GM12878 (cell line): ENCODE data around the gene NOS3. TPM values are rescaled to one million over a fixed set of nuclear protein-coding genes. Genes with fewer than 3 reads are reported as not detected.
"Not testable (repeated sequence)": the region's sequence is repeated elsewhere in the genome, so short reads cannot be mapped to it uniquely, and the experiment has no call there.

ENCODE experiments used
- ATAC-seq: fragments of 200-7000 bp; cut with Tn5 transposase; 3 replicates; pipeline ENCODE4 v1.9.1; 2020; ENCODE audit warnings: mild to moderate bottlenecking, moderate library complexity
- BruUV-seq: library from RNA; stranded (reverse); fragments of 400-500 nt; replicated peaks from 2 replicates; lab custom pipeline; 2021; lab: Mats Ljungman, UMichigan
- CTCF ChIA-PET: fragments of 300-600 bp; sonication (Branson Sonifier 250); formaldehyde crosslinking; extraction: SDS; loops from one replicate; lab custom pipeline; 2021; ENCODE audit warnings: inconsistent platforms; lab: Yijun Ruan, JAX
- POLR2A ChIA-PET: fragments of 350-600 bp; formaldehyde crosslinking; extraction: SDS; loops from one replicate; lab custom pipeline; 2021; ENCODE audit warnings: inconsistent platforms; lab: Charles Lee
- RAD21 ChIA-PET: fragments of 300-600 bp; sonication (Branson Sonifier 250); formaldehyde crosslinking; loops from one replicate; lab custom pipeline; 2023; ENCODE audit warnings: antibody characterized with exemption; ENCODE audit not compliant: unreplicated experiment; lab: Charles Lee
- SMC1A ChIA-PET: fragments of 300-600 bp; sonication (Branson Sonifier 250); formaldehyde crosslinking; loops from one replicate; lab custom pipeline; 2023; ENCODE audit not compliant: unreplicated experiment, uncharacterized antibody; lab: Charles Lee
- DNase-seq: peaks from one replicate; pipeline ENCODE4 v3.0.0-alpha.2; 2011; ENCODE audit warnings: low read depth, low spot score
- FAIRE-seq: peaks from 3 replicates; lab custom pipeline; 2011; peaks lifted over from hg19 to GRCh38; lab: Jason Lieb, UNC
- H2AFZ ChIP-seq: 2 replicates; pipeline ENCODE4 v1.6.0; 2011; ENCODE audit warnings: low read depth, low read length, control low read depth; ENCODE audit not compliant: control insufficient read depth
- H3K27ac ChIP-seq: 2 replicates; pipeline ENCODE4 v1.5.1; 2011; ENCODE audit warnings: control low read depth; ENCODE audit not compliant: control insufficient read depth, insufficient read depth
- H3K27me3 ChIP-seq, 2 experiments: replicated peaks in 1 of 2; 2 replicates each; pipeline versions ENCODE4 v1.6.0 to v1.6.1; 2011; ENCODE audit warnings: low read length in 1 of 2; ENCODE audit not compliant: control insufficient read depth in 2 of 2, insufficient read depth in 2 of 2
- H3K36me3 ChIP-seq, 2 experiments: 2 replicates each; pipeline ENCODE4 v1.5.1; 2011; ENCODE audit warnings: low read length in 1 of 2; ENCODE audit not compliant: control insufficient read depth in 2 of 2, insufficient read depth in 2 of 2
- H3K4me1 ChIP-seq: 2 replicates; pipeline ENCODE4 v1.6.1; 2011; ENCODE audit warnings: mild to moderate bottlenecking, low read length, moderate library complexity, mixed read lengths; ENCODE audit not compliant: control insufficient read depth, insufficient read depth
- H3K4me2 ChIP-seq: 2 replicates; pipeline ENCODE4 v1.6.0; 2011; ENCODE audit warnings: control low read depth; ENCODE audit not compliant: control insufficient read depth, insufficient read depth
- H3K4me3 ChIP-seq: fragments of 200-600 bp; sonication (generic); 2 replicates; pipeline ENCODE4 v1.5.1; 2016
- H3K79me2 ChIP-seq: 2 replicates; pipeline ENCODE4 v1.6.0; 2011; ENCODE audit warnings: low read length; ENCODE audit not compliant: control insufficient read depth, insufficient read depth
- H3K9ac ChIP-seq: 2 replicates; pipeline ENCODE4 v1.8.0; 2011; ENCODE audit warnings: low read length, control low read depth, mixed read lengths; ENCODE audit not compliant: control insufficient read depth, insufficient read depth
- H3K9me3 ChIP-seq: replicated peaks from 3 replicates; pipeline ENCODE4 v1.5.1; 2011; ENCODE audit warnings: mild to moderate bottlenecking, low read length; ENCODE audit not compliant: control insufficient read depth, insufficient read depth
- H4K20me1 ChIP-seq: 2 replicates; pipeline ENCODE4 v1.6.0; 2011; ENCODE audit not compliant: control insufficient read depth, insufficient read depth
- CHD1 ChIP-seq: IDR thresholded peaks from 2 replicates; pipeline ENCODE4 v1.6.1; 2012; ENCODE audit warnings: low read depth, low read length, improper control_type of control experiment
- MTA2 ChIP-seq: fragments of 450-650 bp; IDR thresholded peaks from 2 replicates; pipeline ENCODE4 v1.6.1; 2016; ENCODE audit warnings: low read depth, mild to moderate bottlenecking, moderate library complexity
- MTA3 ChIP-seq: IDR thresholded peaks from 2 replicates; pipeline ENCODE4 v1.6.1; 2012; ENCODE audit warnings: low read length, inconsistent platforms, borderline replicate concordance
- NR2F1 ChIP-seq: fragments of 450-650 bp; conservative IDR thresholded peaks from 2 replicates; pipeline ENCODE4 v1.6.1; 2017; ENCODE audit warnings: mild to moderate bottlenecking
- PML ChIP-seq: IDR thresholded peaks from 2 replicates; pipeline ENCODE4 v1.6.1; 2012; ENCODE audit warnings: low read length, inconsistent platforms
- SMARCA5 ChIP-seq: fragments of 450-650 bp; IDR thresholded peaks from 2 replicates; pipeline ENCODE4 v1.6.1; 2017; ENCODE audit warnings: mild to moderate bottlenecking
- SUPT20H ChIP-seq: IDR thresholded peaks from 2 replicates; pipeline ENCODE4 v1.6.1; 2011; ENCODE audit warnings: low read depth, mild to moderate bottlenecking, low read length, moderate library complexity, borderline replicate concordance; ENCODE audit not compliant: control insufficient read depth
- WRNIP1 ChIP-seq: IDR thresholded peaks from 2 replicates; pipeline ENCODE4 v1.6.1; 2011; ENCODE audit warnings: low read depth, low read length, improper control_type of control experiment, borderline replicate concordance
- YY1 ChIP-seq: IDR thresholded peaks from 2 replicates; pipeline ENCODE4 v1.6.1; 2011; ENCODE audit warnings: low read depth, mild to moderate bottlenecking, low read length
- ZNF274 ChIP-seq: IDR thresholded peaks from one replicate; pipeline ENCODE4 v1.8.0; 2011; ENCODE audit not compliant: insufficient read length, insufficient read depth
- WGBS: methylation state at CpG from one replicate; pipeline ENCODE4 v1.1.6; 2016; ENCODE audit warnings: low lambda C conversion rate; ENCODE audit not compliant: insufficient replicate concordance, insufficient coverage; ENCODE audit errors: missing lambda C conversion rate; 5-methylcytosine and 5-hydroxymethylcytosine counted together
- in situ Hi-C: fragments of 300-500 bp; cut with MboI; formaldehyde crosslinking; loops from 9 replicates; pipeline ENCODE4 v1.14.3; 2018; ENCODE audit warnings: mixed read lengths
- intact Hi-C: fragments of 100-400 bp; cut with micrococcal nuclease; formaldehyde crosslinking; loops from one replicate; pipeline ENCODE4 v1.14.2; 2022; ENCODE audit not compliant: unreplicated experiment
- polyA plus RNA-seq, 11 experiments: library from polyadenylated mRNA; depleted of rRNA in 4 of 11; unstranded in 6 of 11; stranded (reverse) in 5 of 11; fragments of >200 nt; fragmentation: Nextera tagmentation in 4 of 11; fragmentation: Illumina TruSeq in 1 of 11; extraction: Ambion mirVana in 4 of 11; extraction: Trizol in 1 of 11; gene quantifications; 1 replicate in 1 of 11; 2 replicates in 10 of 11; pipeline versions ENCODE4 v1.2.1 to v1.2.3, GENCODE V29; 2011 to 2016; ENCODE audit warnings: inconsistent platforms in 2 of 11, missing spikeins in 2 of 11, low read depth in 1 of 11
- total RNA-seq, 4 experiments: library from RNA; depleted of rRNA in 3 of 4; stranded (reverse); fragments of >200 nt in 3 of 4; fragmentation: Illumina TruSeq in 1 of 4; extraction: Trizol in 1 of 4; gene quantifications; 2 replicates each; pipeline versions ENCODE4 v1.2.1 to v1.2.3, GENCODE V29; 2013 to 2021
- TF ChIP-seq, protein P1 (sequence below): IDR thresholded peaks from 2 replicates; pipeline ENCODE4 v1.6.1; 2011; ENCODE audit warnings: low read depth, low read length, improper control_type of control experiment, borderline replicate concordance
- TF ChIP-seq, protein P2 (sequence below): IDR thresholded peaks from 2 replicates; pipeline ENCODE4 v1.6.1; 2012; ENCODE audit warnings: low read depth, low read length, improper control_type of control experiment

Gene NOS3
- total and polyA plus RNA-seq, 10 of the 15 experiments (the other 5 are each of a cell fraction or from before 2014, with no cell fraction given): 0.06 to 0.92 (median 0.30) TPM; not detected in 3

DNA sequence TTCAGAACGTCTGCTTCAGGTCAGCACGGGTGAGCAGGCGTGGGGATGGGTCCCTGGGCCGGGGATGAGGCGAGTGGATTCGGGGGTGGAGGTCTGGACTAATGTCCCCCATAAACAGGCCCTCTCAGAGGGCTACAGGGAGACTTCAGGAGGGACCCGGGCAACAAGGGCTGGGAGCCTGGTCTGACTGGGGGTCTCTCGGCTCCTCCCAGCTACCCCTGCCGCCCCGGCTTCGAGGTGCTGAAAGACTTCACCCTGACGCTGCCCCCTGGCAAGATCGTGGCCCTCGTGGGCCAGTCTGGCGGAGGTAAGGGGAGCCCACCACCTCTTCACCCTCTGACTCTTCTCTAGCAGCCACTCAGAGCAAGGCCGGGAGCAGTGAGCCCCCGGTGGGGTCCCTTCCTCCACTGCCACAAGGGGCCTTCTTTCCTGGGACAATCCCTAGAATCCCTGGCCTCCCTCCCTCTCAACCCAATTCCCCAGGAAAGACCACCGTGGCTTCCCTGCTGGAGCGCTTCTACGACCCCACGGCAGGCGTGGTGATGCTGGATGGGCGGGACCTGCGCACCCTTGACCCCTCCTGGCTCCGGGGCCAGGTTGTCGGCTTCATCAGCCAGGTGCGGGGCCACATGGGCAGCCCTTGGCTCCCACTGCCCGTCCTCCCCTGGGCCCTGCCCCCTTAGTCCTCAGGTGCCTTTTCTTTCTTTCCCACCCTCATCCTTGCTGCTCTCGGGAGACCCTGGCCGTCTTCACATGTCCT, 50.0 kb downstream of the NOS3 start:
- WGBS: 81% methylated on average over 30 of the region's 30 CpGs

DNA sequence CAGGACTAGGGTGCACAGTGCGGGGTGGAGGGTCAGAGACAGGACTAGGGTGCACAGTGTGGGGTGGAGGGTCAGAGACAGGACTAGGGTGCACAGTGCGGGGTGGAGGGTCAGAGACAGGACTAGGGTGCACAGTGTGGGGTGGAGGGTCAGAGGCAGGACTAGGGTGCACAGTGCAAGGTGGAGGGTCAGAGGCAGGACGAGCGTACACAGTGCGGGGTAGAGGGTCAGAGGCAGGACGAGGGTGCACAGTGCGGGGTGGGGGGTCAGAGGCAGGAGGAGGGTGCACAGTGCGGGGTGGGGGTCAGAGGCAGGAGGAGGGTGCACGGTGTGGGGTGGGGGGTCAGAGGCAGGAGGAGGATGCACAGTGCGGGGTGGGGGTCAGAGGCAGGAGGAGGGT, 52.6 kb downstream of the NOS3 start:
- RAD21 ChIA-PET, in situ Hi-C loops, H2AFZ ChIP-seq, POLR2A ChIA-PET, H3K27ac ChIP-seq, SMC1A ChIA-PET, H3K9me3 ChIP-seq, H3K4me2 ChIP-seq, FAIRE-seq, H3K36me3 ChIP-seq, H3K79me2 ChIP-seq, intact Hi-C loops, H3K4me1 ChIP-seq, H3K27me3 ChIP-seq, H3K4me3 ChIP-seq, ATAC-seq, H4K20me1 ChIP-seq, CTCF ChIA-PET, H3K9ac ChIP-seq, BruUV-seq, DNase-seq: not testable (repeated sequence)
- WGBS: 82% methylated on average over 7 of the region's 10 CpGs

More for the DNA sequence above, 50.0 kb downstream of the NOS3 start:
- ChIA-PET SMC1A (no interaction called here), POLR2A (no interaction called here), CTCF (interaction anchor here (1.5 kb wide), 1 partner anchor 12 kb away, joined by 4 read pairs; no protein-coding TSS in a partner anchor), RAD21 (no interaction called here)
- intact Hi-C loops: no loop called here
- H4K20me1 ChIP-seq: no peaks in the 10 kb centered on the region
- no peaks in the 10 kb centered on the region for H3K4me1 ChIP-seq
- ATAC-seq: no peak
- FAIRE-seq: no peak
- no peaks in the 10 kb centered on the region for H3K9me3 ChIP-seq
- no peak overlapping the region for H3K4me2 ChIP-seq
- BruUV-seq: no TSS peak
- no peaks in the 10 kb centered on the region for H3K36me3 ChIP-seq
- H3K27me3 ChIP-seq: no peaks in the 10 kb centered on the region
- H3K9ac ChIP-seq: no peak overlapping the region
- H3K4me3 ChIP-seq: no peak overlapping the region
- no peaks in the 10 kb centered on the region for H3K79me2 ChIP-seq
- DNase-seq: no peak
- no peak overlapping the region for H2AFZ ChIP-seq
- in situ Hi-C loops: no loop called here
- TF ChIP-seq, protein P1, sequence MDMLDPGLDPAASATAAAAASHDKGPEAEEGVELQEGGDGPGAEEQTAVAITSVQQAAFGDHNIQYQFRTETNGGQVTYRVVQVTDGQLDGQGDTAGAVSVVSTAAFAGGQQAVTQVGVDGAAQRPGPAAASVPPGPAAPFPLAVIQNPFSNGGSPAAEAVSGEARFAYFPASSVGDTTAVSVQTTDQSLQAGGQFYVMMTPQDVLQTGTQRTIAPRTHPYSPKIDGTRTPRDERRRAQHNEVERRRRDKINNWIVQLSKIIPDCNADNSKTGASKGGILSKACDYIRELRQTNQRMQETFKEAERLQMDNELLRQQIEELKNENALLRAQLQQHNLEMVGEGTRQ: no peak
- TF ChIP-seq PML (no peak), MTA2 (no peak), SMARCA5 (no peak), CHD1 (no peak), ZNF274 (no peak), MTA3 (no peak), NR2F1 (no peak), SUPT20H (no peak), YY1 (no peak), WRNIP1 (no peak)
- TF ChIP-seq, protein P2, sequence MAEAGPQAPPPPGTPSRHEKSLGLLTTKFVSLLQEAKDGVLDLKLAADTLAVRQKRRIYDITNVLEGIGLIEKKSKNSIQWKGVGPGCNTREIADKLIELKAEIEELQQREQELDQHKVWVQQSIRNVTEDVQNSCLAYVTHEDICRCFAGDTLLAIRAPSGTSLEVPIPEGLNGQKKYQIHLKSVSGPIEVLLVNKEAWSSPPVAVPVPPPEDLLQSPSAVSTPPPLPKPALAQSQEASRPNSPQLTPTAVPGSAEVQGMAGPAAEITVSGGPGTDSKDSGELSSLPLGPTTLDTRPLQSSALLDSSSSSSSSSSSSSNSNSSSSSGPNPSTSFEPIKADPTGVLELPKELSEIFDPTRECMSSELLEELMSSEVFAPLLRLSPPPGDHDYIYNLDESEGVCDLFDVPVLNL: no peak
- no peak overlapping the region for H3K27ac ChIP-seq
